SK-N-SH (cell line): Measurements from ENCODE around the gene FYCO1. TPM values are rescaled to one million over a fixed set of nuclear protein-coding genes. Genes with fewer than 3 reads are reported as not detected.

Source experiments
- CTCF ChIA-PET: fragments of 300-600, 350-600 bp; formaldehyde crosslinking; extraction: SDS; loops from one replicate; lab custom pipeline; 2021; lab: Yijun Ruan, JAX
- POLR2A ChIA-PET: fragments of 350-600 bp; sonication (Branson Sonifier 250); formaldehyde crosslinking; extraction: SDS; loops from one replicate; lab custom pipeline; 2020; ENCODE audit warnings: antibody characterized with exemption, inconsistent platforms; lab: Yijun Ruan, JAX
- DNase-seq: peaks from one replicate; pipeline ENCODE4 v3.0.0; 2012
- H2AFZ ChIP-seq: fragments of 200-600 bp; sonication (generic); 2 replicates; pipeline ENCODE4 v1.8.1; 2016; ENCODE audit warnings: antibody characterized with exemption, mild to moderate bottlenecking, low read depth
- H3F3A ChIP-seq: fragments of 200-600 bp; sonication (generic); replicated peaks from 2 replicates; pipeline ENCODE3; 2016; ENCODE audit warnings: antibody characterized with exemption, mild to moderate bottlenecking; ENCODE audit not compliant: insufficient read depth
- H3K27ac ChIP-seq, 2 experiments: fragments of 200-500 bp in 1 of 2; fragments of 200-600 bp in 1 of 2; sonication (Bioruptor generic) in 1 of 2; sonication (generic), shearing (Covaris generic) in 1 of 2; 2 replicates each; pipeline versions ENCODE4 v1.5.1 to v1.6.1; 2014 to 2016; ENCODE audit warnings: low read depth in 2 of 2, inconsistent platforms in 1 of 2, low read length in 1 of 2, mild to moderate bottlenecking in 1 of 2, mixed read lengths in 1 of 2
- H3K27me3 ChIP-seq: fragments of 200-600 bp; sonication (generic), shearing (Covaris generic); 2 replicates; pipeline ENCODE4 v1.6.1; 2016; ENCODE audit warnings: mixed run types; ENCODE audit not compliant: insufficient read depth
- H3K36me3 ChIP-seq, 2 experiments: fragments of 200-500 bp in 1 of 2; fragments of 200-600 bp in 1 of 2; sonication (Bioruptor generic) in 1 of 2; sonication (generic) in 1 of 2; replicated peaks in 1 of 2; 2 replicates each; pipeline versions ENCODE3 to v1.5.1; 2014 to 2016; ENCODE audit warnings: low read length in 1 of 2, mild to moderate bottlenecking in 1 of 2; ENCODE audit not compliant: insufficient read depth in 2 of 2, control insufficient read depth in 1 of 2
- H3K4me1 ChIP-seq, 2 experiments: fragments of 200-500 bp in 1 of 2; fragments of 200-600 bp in 1 of 2; sonication (Bioruptor generic) in 1 of 2; sonication (generic), shearing (Covaris generic) in 1 of 2; 2 replicates each; pipeline versions ENCODE4 v1.5.1 to v1.6.1; 2014 to 2016; ENCODE audit warnings: low read depth in 1 of 2, low read length in 1 of 2, mixed run types in 1 of 2; ENCODE audit not compliant: insufficient read depth in 2 of 2, control insufficient read depth in 1 of 2
- H3K4me2 ChIP-seq: fragments of 200-600 bp; sonication (generic), shearing (Covaris generic); 2 replicates; pipeline ENCODE4 v1.6.1; 2017; ENCODE audit warnings: mixed run types
- H3K4me3 ChIP-seq, 2 experiments: fragments of 200-500 bp in 1 of 2; fragments of 200-600 bp in 1 of 2; sonication (Bioruptor generic) in 1 of 2; sonication (generic), shearing (Covaris generic) in 1 of 2; 2 replicates each; pipeline versions ENCODE4 v1.5.1 to v1.8.1; 2014 to 2016; ENCODE audit warnings: low read depth in 2 of 2, inconsistent platforms in 1 of 2, low read length in 1 of 2, mild to moderate bottlenecking in 1 of 2, mixed read lengths in 1 of 2, moderate library complexity in 1 of 2
- H3K79me2 ChIP-seq: fragments of 200-600 bp; sonication (generic); 2 replicates; pipeline ENCODE4 v1.8.1; 2017; ENCODE audit warnings: mild to moderate bottlenecking; ENCODE audit not compliant: insufficient read depth
- H3K9ac ChIP-seq: fragments of 200-600 bp; sonication (generic); 2 replicates; pipeline ENCODE4 v1.6.1; 2017; ENCODE audit warnings: mixed run types
- H3K9me2 ChIP-seq: fragments of 200-600 bp; sonication (generic); 2 replicates; pipeline ENCODE4 v1.6.1; 2017; ENCODE audit warnings: mixed run types
- H3K9me3 ChIP-seq: fragments of 200-600 bp; sonication (generic); 2 replicates; pipeline ENCODE4 v1.6.1; 2017; ENCODE audit warnings: mixed run types, mild to moderate bottlenecking, moderate library complexity
- H4K20me1 ChIP-seq: fragments of 200-600 bp; sonication (generic); 2 replicates; pipeline ENCODE4 v1.6.1; 2017; ENCODE audit warnings: mild to moderate bottlenecking, mixed run types; ENCODE audit not compliant: insufficient read depth
- CHD2 ChIP-seq: fragments of 150-350 bp; IDR thresholded peaks from 2 replicates; pipeline ENCODE4 v1.6.1; 2018; ENCODE audit warnings: low read length; ENCODE audit not compliant: partially characterized antibody
- EP300 ChIP-seq, 2 experiments: IDR thresholded peaks; 2 replicates each; pipeline versions ENCODE4 v1.4.0 to v1.6.1; 2012; ENCODE audit warnings: borderline replicate concordance in 1 of 2, low read depth in 1 of 2, low read length in 1 of 2
- EZH2phosphoT487 ChIP-seq: fragments of 200-600 bp; sonication (generic); IDR thresholded peaks from 2 replicates; pipeline ENCODE4 v1.6.1; 2017; ENCODE audit warnings: low read depth, mixed run types, mild to moderate bottlenecking, antibody characterized with exemption, moderate library complexity, borderline replicate concordance
- FOSL2 ChIP-seq: IDR thresholded peaks from 2 replicates; pipeline ENCODE4 v1.4.0; 2012; ENCODE audit warnings: low read depth, mild to moderate bottlenecking, moderate library complexity, borderline replicate concordance
- FOXJ3 ChIP-seq: sonication (generic); formaldehyde crosslinking; IDR thresholded peaks from 2 replicates; pipeline ENCODE4 v1.5.1; 2020; ENCODE audit warnings: mild to moderate bottlenecking, missing genetic modification reagents
- GATA2 ChIP-seq: sonication (generic); formaldehyde crosslinking; IDR thresholded peaks from 2 replicates; pipeline ENCODE4 v1.5.0; 2020; ENCODE audit warnings: mild to moderate bottlenecking, missing genetic modification reagents
- JUND ChIP-seq: IDR thresholded peaks from 2 replicates; pipeline ENCODE4 v1.4.0; 2012
- MEF2A ChIP-seq: IDR thresholded peaks from 2 replicates; pipeline ENCODE4 v1.4.0; 2012; ENCODE audit warnings: low read depth, borderline replicate concordance
- NFIC ChIP-seq: IDR thresholded peaks from 2 replicates; pipeline ENCODE4 v1.4.0; 2012; ENCODE audit warnings: borderline replicate concordance
- POLR2AphosphoS5 ChIP-seq: IDR thresholded peaks from 2 replicates; pipeline ENCODE4 v1.6.1; 2012; ENCODE audit warnings: low read depth, low read length
- RCOR1 ChIP-seq: fragments of 150-350 bp; IDR thresholded peaks from 2 replicates; pipeline ENCODE4 v1.6.1; 2017; ENCODE audit warnings: antibody characterized with exemption, low read length
- RXRA ChIP-seq: IDR thresholded peaks from 2 replicates; pipeline ENCODE4 v1.4.0; 2012; ENCODE audit warnings: low read depth, mild to moderate bottlenecking, borderline replicate concordance
- SMC3 ChIP-seq: IDR thresholded peaks from 2 replicates; pipeline ENCODE4 v1.6.1; 2012; ENCODE audit warnings: low read depth, low read length, improper control_type of control experiment
- TAF1 ChIP-seq: IDR thresholded peaks from 2 replicates; pipeline ENCODE4 v1.6.1; 2012; ENCODE audit warnings: low read depth, mild to moderate bottlenecking, low read length, moderate library complexity, borderline replicate concordance
- TCF12 ChIP-seq: IDR thresholded peaks from 2 replicates; pipeline ENCODE4 v1.4.0; 2012
- TEAD4 ChIP-seq: IDR thresholded peaks from 2 replicates; pipeline ENCODE4 v1.4.0; 2012; ENCODE audit warnings: mild to moderate bottlenecking, borderline replicate concordance; ENCODE audit not compliant: insufficient read depth
- YY1 ChIP-seq: IDR thresholded peaks from 2 replicates; pipeline ENCODE4 v1.4.0; 2012; ENCODE audit warnings: low read depth, mild to moderate bottlenecking
- WGBS: methylation state at CpG from one replicate; pipeline ENCODE4 v1.1.6; 2017; ENCODE audit warnings: low lambda C conversion rate; 5-methylcytosine and 5-hydroxymethylcytosine counted together
- polyA plus RNA-seq, 3 experiments: library from polyadenylated mRNA; depleted of rRNA; stranded (reverse); fragments of >200 nt; gene quantifications; 2 replicates each; pipeline ENCODE4 v1.2.3, GENCODE V29; 2012
- TF ChIP-seq, protein P1 (sequence below): IDR thresholded peaks from 2 replicates; pipeline ENCODE4; 2012
- TF ChIP-seq, protein P2 (sequence below): fragments of 150-350 bp; IDR thresholded peaks from 2 replicates; pipeline ENCODE4 v1.6.1; 2016; ENCODE audit warnings: mild to moderate bottlenecking, low read depth, low read length
- TF ChIP-seq, protein P3 (sequence below): fragments of 150-350 bp; IDR thresholded peaks from 2 replicates; pipeline ENCODE4 v1.6.1; 2017; ENCODE audit warnings: antibody characterized with exemption, low read length, low read depth, borderline replicate concordance

FYCO1 gene
- polyA plus RNA-seq, 1 of the 3 experiments (the other 2 are of a cell fraction): 5.5 TPM

DNA sequence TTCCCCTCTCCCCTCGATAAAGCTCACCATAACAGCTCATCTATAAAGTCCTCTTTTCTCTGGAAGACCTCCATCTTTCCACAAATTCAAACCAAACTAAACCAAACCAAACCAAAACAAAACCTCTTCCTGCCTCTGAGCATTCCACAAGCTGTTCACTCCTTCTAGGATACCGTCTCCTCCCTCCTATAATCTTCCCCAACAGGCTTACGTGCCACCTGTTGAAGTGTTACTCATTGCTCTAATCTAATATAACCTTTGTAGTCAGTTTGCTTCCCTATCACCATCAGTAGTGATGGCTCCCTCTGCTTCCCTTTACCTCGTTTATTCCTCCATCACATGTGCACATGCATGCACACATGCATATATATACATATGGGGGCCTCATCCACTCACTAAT, 122.0 kb downstream of the FYCO1 start (continued):
- TF ChIP-seq, protein P1, sequence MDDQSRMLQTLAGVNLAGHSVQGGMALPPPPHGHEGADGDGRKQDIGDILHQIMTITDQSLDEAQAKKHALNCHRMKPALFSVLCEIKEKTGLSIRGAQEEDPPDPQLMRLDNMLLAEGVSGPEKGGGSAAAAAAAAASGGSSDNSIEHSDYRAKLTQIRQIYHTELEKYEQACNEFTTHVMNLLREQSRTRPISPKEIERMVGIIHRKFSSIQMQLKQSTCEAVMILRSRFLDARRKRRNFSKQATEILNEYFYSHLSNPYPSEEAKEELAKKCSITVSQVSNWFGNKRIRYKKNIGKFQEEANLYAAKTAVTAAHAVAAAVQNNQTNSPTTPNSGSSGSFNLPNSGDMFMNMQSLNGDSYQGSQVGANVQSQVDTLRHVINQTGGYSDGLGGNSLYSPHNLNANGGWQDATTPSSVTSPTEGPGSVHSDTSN: no peak
- no peak for TF ChIP-seq FOXJ3 (CRISPR knock-in tag)

DNA sequence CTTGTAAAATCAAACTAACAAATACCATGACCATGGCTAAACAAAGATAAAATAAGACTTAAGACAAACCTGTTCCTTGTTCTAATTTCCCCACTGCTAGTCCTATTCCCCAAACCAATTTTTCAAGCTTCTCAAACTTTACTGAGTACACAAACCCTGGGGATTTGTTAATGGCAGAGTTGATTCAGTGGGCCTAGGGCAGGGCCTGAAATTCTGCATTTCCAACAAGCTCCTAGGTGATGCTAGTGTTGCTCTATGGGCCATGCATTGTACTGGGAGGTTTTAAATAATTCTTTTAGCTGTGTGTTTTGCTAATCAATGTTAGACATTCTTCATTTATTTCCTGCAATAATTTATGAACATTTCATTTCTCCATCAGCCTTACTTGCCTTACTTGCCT, 122.6 kb downstream of the FYCO1 start:
- Histone ChIP-seq H3K27ac (no peak overlapping the region), H2AFZ (no peak overlapping the region), H4K20me1 (no peaks in the 10 kb centered on the region), H3K4me2 (no peak overlapping the region), H3K4me3 (no peak overlapping the region), H3K4me1 (peaks cover 0 to 6% of the 10 kb centered on the region in 2 experiments; a peak in 1 of 4 replicates), H3F3A (no peaks in the 10 kb centered on the region), H3K79me2 (no peaks in the 10 kb centered on the region), H3K9me2 (no peaks in the 10 kb centered on the region), H3K9me3 (no peaks in the 10 kb centered on the region), H3K9ac (no peak overlapping the region), H3K27me3 (no peaks in the 10 kb centered on the region; the same call in 1 of the 2 replicates)
- POLR2A ChIA-PET: no interaction called here
- DNase-seq: no peak
- CTCF ChIA-PET: interaction anchor here (1.5 kb wide), 1 partner anchor 66 kb away, joined by 4 read pairs; no protein-coding TSS in a partner anchor
- TF ChIP-seq TEAD4: no peak
- TF ChIP-seq EP300 (IDR thresholded peaks at IDR 0.05; ENCODE audit: borderline replicate concordance in 1 of 2, low read depth in 1 of 2, low read length in 1 of 2): no peak
- no peak for TF ChIP-seq FOSL2
- TF ChIP-seq, protein P2, sequence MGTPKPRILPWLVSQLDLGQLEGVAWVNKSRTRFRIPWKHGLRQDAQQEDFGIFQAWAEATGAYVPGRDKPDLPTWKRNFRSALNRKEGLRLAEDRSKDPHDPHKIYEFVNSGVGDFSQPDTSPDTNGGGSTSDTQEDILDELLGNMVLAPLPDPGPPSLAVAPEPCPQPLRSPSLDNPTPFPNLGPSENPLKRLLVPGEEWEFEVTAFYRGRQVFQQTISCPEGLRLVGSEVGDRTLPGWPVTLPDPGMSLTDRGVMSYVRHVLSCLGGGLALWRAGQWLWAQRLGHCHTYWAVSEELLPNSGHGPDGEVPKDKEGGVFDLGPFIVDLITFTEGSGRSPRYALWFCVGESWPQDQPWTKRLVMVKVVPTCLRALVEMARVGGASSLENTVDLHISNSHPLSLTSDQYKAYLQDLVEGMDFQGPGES: no peak
- TF ChIP-seq FOXJ3 (CRISPR knock-in tag): no peak
- no peak for TF ChIP-seq CHD2
- TF ChIP-seq NFIC: no peak
- TF ChIP-seq, protein P3, sequence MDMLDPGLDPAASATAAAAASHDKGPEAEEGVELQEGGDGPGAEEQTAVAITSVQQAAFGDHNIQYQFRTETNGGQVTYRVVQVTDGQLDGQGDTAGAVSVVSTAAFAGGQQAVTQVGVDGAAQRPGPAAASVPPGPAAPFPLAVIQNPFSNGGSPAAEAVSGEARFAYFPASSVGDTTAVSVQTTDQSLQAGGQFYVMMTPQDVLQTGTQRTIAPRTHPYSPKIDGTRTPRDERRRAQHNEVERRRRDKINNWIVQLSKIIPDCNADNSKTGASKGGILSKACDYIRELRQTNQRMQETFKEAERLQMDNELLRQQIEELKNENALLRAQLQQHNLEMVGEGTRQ: no peak
- no peak for TF ChIP-seq YY1
- TF ChIP-seq MEF2A: no peak
- no peak for TF ChIP-seq TAF1
- TF ChIP-seq, all 33 proteins: peak for 0
- no peaks in the 10 kb centered on the region for H3K36me3 ChIP-seq

DNA sequence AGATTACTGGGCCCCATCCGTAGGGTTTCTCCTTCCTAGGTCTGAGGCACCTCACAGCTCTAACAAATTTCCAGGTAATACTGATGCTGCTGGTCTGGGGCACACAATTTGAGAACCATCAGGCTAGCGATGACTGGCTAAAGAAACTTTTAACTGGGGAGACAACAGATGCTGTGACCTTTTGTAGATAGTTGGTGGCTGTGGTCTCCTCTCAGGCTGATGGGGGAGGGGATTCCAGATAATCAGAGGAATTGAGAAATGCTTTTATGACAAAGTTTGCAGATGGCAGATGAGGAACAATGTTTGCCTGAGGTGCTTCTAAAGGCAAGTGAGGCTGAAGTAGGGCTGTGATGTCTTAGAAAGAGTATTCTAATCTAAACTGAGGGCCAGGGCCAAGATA, 123.1 kb downstream of the FYCO1 start:
- H2AFZ ChIP-seq: no peak overlapping the region
- H3K9me3 ChIP-seq: no peaks in the 10 kb centered on the region
- no peaks in the 10 kb centered on the region for H3K36me3 ChIP-seq
- no peak for DNase-seq
- ChIA-PET CTCF (interaction anchor here (1.5 kb wide), 1 partner anchor 66 kb away, joined by 4 read pairs; no protein-coding TSS in a partner anchor), POLR2A (no interaction called here)
- H3K79me2 ChIP-seq: no peaks in the 10 kb centered on the region
- TF ChIP-seq EP300 (IDR thresholded peaks at IDR 0.05; ENCODE audit: borderline replicate concordance in 1 of 2, low read depth in 1 of 2, low read length in 1 of 2): no peak
- TF ChIP-seq TCF12: no peak
- TF ChIP-seq, protein P3: no peak
- no peak for TF ChIP-seq POLR2AphosphoS5
- no peak for TF ChIP-seq NFIC
- no peak for TF ChIP-seq SMC3
- TF ChIP-seq YY1: no peak
- no peak for TF ChIP-seq TAF1
- TF ChIP-seq EZH2phosphoT487: no peak
- TF ChIP-seq FOXJ3 (CRISPR knock-in tag): no peak
- TF ChIP-seq JUND: no peak
- TF ChIP-seq, protein P1: no peak
- TF ChIP-seq CHD2: no peak
- TF ChIP-seq RXRA: no peak
- no peak for TF ChIP-seq GATA2 (CRISPR knock-in tag)
- TF ChIP-seq RCOR1: no peak
- no peak overlapping the region for H3K27ac ChIP-seq
- WGBS: 50% methylated on average over 2 of the region's 2 CpGs
- H3K4me3 ChIP-seq: no peak overlapping the region
- peaks cover 0 to 6% of the 10 kb centered on the region in 2 experiments; a peak in 1 of 4 replicates for H3K4me1 ChIP-seq
- no peaks in the 10 kb centered on the region for H3F3A ChIP-seq
- H3K9me2 ChIP-seq: no peaks in the 10 kb centered on the region
- H3K9ac ChIP-seq: no peak overlapping the region
- H4K20me1 ChIP-seq: no peaks in the 10 kb centered on the region
- H3K27me3 ChIP-seq: no peaks in the 10 kb centered on the region; the same call in 1 of the 2 replicates
- H3K4me2 ChIP-seq: no peak overlapping the region
